Subcutaneous adipose tissue (tissue), 4 donors: ENCODE data around the gene PIGW. TPM values are rescaled to one million over a fixed set of nuclear protein-coding genes. Genes with fewer than 3 reads are reported as not detected.

ENCODE experiments used
- total RNA-seq, 4 donors: library from RNA; depleted of rRNA; stranded (reverse); fragments of >200 nt; gene quantifications; one replicate each; pipeline ENCODE4 v1.1.0, GENCODE V29; 2016
- TF ChIP-seq, protein P1 (sequence below): fragments of 450-650 bp; IDR thresholded peaks from one replicate; pipeline ENCODE4 v1.5.1; 2016; ENCODE audit warnings: low read depth, mild to moderate bottlenecking, control low read depth, antibody characterized with exemption, moderate library complexity

The PIGW gene
- total RNA-seq, 4 donors from 2014 or later: 1.7 to 10.1 (median 3.3) TPM

DNA sequence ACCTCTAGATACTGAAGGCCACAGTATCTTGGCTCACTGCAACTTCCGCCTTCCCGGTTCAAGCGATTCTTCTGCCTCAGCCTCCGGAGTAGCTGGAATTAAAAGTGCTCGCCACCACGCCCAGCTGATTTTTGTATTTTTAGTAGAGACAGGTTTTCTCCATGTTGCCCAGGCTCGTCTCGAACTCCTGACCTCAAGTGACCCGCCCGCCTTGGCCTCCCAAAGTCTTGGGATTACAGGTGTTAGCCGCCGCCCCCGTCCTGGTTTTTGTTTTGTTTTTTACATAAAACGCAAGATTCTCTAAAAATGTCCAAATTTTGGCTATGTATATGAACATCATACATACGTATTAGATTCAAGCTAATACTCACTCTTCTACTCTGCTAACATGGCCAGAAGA, 8.0 kb downstream of the PIGW start:
- TF ChIP-seq, protein P1, sequence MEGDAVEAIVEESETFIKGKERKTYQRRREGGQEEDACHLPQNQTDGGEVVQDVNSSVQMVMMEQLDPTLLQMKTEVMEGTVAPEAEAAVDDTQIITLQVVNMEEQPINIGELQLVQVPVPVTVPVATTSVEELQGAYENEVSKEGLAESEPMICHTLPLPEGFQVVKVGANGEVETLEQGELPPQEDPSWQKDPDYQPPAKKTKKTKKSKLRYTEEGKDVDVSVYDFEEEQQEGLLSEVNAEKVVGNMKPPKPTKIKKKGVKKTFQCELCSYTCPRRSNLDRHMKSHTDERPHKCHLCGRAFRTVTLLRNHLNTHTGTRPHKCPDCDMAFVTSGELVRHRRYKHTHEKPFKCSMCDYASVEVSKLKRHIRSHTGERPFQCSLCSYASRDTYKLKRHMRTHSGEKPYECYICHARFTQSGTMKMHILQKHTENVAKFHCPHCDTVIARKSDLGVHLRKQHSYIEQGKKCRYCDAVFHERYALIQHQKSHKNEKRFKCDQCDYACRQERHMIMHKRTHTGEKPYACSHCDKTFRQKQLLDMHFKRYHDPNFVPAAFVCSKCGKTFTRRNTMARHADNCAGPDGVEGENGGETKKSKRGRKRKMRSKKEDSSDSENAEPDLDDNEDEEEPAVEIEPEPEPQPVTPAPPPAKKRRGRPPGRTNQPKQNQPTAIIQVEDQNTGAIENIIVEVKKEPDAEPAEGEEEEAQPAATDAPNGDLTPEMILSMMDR: no peak

DNA sequence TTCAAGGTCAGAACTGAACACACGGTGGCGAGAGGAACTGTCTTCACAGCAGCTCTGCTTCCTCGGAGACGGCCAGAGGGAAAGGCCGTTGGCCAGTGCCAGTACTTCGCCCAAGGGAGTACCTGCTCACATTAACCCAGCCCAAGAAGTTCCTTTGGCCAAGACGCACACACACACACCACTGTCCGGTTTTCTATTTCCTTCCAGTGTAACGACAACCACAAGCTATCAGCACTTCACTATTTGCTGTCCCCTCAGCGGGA, 9.2 kb downstream of the PIGW start:
- TF ChIP-seq, protein P1: no peak

DNA sequence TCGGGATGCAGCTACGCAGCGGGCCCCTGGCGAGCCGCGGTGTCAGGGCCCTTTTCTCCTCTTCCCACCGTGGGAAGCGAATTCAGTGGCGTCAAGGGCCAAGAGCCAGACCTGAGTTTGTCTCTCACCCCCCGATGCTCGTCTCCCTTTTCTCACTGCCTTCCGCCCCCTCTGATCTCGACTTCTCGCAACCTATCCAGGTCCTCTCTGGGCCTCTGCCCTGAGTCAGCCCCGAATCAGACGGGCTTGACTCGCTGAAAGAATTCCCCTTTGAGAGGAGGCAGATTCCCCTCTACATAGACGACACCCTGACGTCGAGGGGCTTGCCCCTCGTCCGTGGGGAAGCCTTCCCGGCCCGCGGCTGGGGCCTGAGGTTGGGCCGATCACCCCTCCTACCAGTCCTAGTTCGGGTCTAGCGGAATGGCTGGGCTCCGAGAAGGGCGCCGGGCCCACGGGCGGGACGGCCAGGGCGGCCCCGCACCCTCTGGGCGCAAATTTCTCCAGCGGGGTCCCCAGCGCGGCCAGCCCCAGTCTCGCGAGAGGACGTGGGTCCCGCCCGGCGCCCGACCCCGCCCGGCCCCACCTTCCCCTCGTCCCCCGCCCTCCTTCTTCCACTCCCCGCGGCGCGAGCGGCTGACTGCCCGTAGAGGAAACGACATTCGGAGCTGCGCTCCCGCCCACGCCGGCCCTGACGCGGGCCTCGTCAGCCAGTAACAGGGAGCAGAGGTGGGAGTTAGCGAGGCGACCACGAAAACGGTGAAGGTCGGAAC, 9.7 kb downstream of the PIGW start, which contains the start of gene GGNBP2:
TSS of gene GGNBP2 (plus strand) at position 613 of the 770 bp plus-strand sequence. CDS start 806 bp downstream, outside the sequence.
- TF ChIP-seq, protein P1: no peak

DNA sequence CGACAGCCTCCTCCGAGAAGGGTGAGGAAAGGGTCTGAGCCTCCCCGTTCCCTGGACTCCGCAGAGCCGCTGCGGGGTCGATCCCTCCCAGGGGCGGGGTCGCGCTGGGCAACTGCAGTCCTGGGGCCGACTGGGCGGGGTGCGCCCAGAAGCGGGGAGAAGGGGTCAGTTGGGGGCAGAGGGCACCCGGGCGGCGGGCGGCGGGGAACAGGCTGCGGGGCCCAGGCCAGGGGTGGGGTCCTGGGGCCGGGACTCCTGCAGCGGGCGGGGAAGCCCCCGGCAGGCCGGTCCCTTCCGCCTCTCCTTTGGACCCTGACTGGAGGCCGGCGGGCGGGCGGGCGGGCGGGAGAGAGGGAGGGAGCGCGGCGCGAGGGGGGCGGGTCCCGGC, 10.3 kb downstream of the PIGW start:
- TF ChIP-seq, protein P1: no peak

DNA sequence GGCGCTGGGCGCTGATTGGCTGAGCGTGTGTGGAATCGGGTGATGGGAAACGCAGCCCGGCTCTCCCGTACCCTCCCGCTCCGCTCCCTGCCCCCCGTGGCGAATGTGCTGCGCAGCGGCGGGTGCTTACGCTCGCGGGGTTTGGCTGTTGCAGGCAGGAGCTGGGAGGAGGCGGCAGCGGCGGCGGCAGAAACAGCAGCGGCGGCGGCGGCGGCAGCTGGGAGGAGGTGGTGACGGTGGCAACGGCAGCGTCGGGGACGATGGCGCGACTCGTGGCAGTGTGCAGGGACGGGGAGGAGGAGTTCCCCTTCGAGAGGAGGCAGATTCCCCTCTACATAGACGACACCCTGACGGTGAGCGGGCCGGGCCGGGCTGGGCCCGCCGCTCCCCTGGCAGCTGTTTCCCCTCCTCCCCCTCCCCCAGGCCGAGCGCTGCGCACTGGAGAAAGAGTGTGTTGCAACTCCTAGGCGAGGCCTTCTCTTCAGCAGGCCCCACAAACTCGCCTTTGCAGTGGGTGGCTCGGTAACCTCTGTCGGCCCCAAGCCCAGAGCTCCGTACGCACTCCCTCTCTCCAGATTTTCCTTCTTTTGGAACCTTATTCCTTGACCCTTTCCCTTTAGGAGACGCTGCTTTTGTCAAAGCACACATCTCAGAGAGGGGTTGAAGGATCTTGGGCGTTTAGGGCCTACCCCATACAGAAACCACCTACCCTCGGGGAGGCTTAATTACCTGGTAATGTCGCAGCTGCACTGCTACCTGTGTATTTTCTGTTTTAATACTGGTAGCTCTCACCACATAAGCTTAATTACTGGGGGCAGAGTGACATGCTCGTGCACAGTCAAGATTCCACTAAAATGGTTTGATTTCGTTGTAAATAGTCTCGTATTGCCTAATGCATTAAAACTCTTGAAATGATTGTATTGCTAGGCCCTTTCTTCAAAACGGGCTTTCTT, 11.0 kb downstream of the PIGW start:
- TF ChIP-seq, protein P1: no peak

DNA sequence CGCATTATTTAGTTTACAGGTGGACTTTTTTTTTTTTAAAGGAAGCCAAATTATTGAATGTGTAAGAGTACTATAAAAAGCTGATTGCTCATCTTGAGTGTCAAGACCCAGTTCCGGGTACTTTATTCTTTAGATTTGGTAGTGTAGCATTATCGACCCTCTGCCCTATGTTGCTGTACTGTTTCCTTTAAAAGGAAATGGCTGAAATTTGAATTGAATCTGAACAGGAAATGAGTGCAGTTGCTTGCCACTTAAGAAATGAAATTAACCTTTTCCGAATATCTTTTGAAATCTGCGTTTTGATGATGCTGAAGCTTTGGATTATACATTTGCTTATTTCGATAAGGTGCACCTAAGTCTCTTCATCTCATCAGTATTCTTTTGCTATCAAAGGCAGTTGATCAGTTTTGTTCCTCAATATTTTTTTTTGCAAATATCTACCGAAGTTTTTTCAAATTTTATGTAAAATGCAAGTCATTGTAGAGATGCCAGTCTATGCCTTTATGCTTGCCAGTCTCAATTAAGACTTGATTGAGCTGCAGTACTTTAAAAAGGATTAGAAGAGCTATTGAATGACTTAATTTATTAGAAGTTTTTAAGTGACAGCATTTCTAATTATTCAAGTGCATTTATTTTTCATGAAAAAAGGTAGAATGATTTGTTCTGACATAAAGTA, 11.8 kb downstream of the PIGW start:
- TF ChIP-seq, protein P1: no peak

DNA sequence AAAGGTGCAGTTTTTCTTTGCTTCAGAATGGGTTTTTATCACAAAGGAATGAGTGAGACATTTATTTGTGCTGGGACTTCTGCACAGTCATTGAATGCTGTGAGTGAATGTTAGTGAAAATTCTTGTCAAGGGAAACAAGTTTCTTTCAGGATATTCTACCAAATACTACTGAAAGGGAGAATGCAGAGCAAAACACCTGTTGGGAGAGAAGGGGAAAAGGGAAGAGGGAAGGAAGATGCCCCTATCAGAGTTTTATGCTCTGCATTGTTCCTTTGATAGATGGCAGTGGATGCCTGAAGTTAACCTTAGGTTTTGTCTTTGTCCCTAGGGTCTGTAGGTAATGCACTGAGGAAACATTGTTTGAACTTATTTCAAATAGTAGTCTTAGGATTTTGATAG, 13.0 kb downstream of the PIGW start:
- TF ChIP-seq, protein P1: no peak
